ENCODE results near the gene PPP1R10.

Gene PPP1R10

DNA sequence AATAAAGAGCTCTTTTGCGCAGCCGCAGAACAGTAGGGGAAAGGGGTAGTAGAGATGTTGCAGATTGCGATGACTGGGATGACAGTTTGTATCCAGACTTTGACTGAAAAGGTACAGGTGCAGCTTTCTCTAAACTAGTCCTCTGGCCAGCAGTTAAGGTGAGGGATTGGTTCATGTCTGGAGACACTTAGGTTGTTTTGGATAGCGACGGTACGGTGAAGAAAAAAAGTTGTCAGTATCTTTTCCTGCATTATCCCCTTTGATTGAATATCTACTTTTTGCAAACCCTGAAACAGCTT, 59.4 kb downstream of the PPP1R10 start:
- DNase-seq (ENCODE audit: low read depth in 2 of 2, low spot score in 1 of 2) = peak; percentile 31 to 48

DNA sequence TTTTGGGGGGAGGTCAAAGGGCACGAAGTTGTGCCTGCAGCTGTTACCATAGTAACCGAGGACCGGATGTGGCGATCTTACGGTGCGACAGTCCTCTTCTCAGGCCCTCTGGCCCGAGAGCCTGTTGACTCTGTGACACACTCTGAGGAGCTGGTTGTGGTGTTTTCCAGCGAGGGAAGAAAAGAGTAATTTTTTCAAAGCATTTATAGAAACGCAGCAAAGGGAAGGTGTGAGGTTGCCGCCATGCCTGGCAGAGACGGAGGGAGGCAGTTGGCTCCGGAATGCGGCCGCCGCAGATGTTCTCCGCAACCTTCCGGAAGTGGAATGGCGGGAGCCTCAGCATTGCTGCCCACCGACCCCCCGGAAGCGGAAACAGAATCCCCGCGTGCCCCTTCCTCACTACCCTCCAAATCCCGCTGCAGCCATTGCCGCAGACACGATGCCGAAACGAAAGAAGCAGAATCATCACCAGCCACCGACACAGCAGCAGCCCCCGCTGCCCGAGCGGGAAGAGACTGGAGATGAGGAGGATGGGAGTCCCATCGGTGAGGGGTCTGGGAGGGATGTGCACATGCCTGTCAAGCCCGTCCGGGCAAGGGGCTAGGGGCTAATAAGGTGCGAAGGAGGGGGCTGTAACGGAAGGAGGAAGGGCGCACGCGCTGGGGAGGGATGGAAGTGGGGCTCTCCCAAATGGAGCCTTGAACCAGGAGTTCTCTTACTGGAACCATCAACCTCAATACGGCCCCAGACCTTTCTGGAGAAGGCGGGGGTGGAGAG, 59.9 kb downstream of the PPP1R10 start, which contains the start of gene PRR3:
Gene PRR3 (plus strand): TSS at position 390 of the 777 bp plus-strand sequence. CDS start 50 bp downstream, at position 440.
- peak; percentile 64 to 70 for DNase-seq (ENCODE audit: low read depth in 2 of 2, low spot score in 1 of 2)

DNA sequence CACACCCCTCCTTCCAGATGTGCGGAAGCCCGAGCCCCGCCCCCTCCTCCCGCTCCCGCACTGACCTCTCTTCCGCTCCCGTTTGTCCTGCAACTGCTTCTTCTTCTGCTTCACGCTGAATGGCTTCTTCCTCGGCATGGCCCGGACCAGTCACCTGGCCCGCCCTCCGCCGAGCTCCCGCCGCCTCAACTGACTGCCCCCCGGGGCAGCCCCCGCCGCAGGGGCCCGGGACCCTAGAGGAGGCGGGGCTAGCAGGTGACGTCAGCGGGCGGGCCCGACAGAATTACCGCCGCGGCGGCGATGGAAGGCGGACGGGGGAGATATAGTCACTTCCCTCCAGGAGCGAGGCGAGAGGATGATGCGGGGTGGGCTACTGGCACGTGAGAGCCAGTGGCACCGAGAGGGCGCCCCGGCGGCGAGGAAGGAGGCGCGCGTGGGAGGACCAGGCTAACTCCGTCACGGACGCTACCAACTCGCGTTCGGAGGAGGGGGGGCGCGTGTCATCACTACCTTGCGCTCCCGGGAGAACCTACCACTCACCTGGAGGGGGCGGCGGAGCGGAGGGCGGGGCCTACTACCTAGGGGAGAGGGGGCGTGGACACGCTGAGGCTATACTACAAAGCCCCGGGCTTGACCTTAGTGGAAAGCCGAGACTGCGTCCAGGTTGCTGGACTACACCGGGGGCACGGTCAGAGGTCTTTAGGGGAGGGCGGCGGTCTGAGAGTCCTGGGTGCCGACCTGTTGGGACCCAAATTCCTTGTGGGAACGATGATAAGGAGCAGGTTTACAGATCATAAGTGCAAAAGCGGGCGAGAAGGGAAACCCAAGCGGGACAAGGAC, 60.8 kb downstream of the PPP1R10 start, which contains the start of gene GNL1:
Gene GNL1 (minus strand): TSS at position 424 of the 840 bp plus-strand sequence. CDS start 286 bp downstream, at position 138.
- peak; percentile 99 for DNase-seq (ENCODE audit: low read depth in 2 of 2, low spot score in 1 of 2)

DNA sequence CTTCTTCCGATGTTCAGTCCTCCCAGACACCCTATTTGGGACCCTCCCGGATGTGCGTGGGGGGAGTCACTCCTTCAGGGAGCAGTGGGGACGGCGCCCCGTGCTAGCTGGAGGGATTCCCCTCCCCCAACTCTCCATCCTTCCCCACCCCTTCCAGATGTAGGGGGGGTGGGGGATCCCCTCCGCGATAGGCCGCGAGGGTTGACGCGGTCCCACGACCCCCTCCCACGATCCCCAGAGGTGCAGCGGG, 61.3 kb downstream of the PPP1R10 start:
- no peak for DNase-seq (ENCODE audit: low read depth in 2 of 2, low spot score in 1 of 2)

DNA sequence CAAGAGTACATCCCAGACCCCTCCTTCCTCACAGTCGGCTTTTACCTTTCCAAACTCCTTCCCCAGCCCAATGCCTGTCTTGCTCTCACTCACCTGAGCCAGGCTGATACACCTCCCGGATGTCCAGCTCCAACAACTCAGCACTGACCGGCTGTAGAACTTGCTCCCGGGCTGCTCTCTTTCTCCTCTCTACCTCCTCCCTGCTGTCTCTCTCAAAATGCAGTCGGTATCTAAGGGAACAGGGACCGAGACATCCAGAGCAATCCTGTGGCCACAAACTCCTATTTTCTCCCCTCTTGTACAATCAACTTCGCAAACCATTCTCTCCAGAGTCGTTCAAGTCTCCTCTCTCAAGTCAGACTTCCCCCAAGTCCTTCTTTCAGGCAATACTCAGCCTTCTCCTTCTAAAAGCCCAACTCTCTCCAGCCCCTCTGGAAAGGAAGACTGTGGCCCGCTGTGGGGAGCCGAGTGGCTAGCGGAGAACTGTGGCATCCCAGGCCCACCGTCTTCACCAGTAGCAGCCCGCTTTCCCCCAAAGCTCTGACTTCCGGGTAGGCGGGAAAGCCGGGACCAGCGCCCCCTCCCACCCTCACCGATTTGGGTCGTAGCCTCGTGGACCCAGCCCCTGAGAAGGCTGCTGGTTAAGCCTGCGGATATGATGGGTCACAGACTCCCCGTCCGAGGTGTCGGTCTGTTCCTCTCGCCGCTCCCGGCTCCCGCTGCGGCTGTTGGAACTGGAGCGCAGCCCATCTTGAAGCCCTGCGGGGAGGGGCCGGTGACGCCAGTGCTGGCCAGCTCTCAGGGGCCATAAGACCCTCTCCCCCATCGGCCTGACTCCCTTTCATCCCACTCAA, 61.9 kb downstream of the PPP1R10 start:
- no peak for DNase-seq (ENCODE audit: low read depth in 2 of 2, low spot score in 1 of 2)

DNA sequence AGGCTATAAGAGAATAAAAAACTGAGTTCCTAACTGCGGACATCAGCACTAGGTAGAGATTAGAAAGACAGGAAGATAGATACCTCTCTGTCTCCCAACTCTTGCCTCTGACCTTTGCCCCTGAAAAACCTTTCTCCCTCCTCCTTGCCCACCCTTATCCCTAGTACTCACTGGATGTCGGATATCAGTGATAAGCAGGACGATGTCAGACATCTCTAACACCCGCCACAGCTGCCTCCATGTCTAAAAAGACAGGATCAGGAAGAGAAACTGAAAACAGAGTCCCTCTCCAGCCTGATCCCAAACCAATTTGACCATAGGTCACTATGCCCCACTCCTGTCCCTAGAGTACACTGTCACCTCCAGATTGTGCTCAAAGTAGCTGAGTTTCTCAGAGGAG, 62.6 kb downstream of the PPP1R10 start:
- DNase-seq (ENCODE audit: low read depth in 2 of 2, low spot score in 1 of 2) = no peak
